HG02610 (cell line): ENCODE measurements around the gene ZNF280A.
"Not testable (repeated sequence)": the region's sequence is repeated elsewhere in the genome, so short reads cannot be mapped to it uniquely, and the experiment has no call there.

Experiments used
- ATAC-seq: cut with Tn5 transposase; IDR thresholded peaks from one replicate; pipeline ENCODE4 v1.9.1; 2021; ENCODE audit warnings: mild to moderate bottlenecking, moderate library complexity; ENCODE audit not compliant: unreplicated experiment

ZNF280A gene

GRCh38 chr22:22546490-22546889, 26.4 kb upstream of the ZNF280A start:
- no peak for ATAC-seq

DNA sequence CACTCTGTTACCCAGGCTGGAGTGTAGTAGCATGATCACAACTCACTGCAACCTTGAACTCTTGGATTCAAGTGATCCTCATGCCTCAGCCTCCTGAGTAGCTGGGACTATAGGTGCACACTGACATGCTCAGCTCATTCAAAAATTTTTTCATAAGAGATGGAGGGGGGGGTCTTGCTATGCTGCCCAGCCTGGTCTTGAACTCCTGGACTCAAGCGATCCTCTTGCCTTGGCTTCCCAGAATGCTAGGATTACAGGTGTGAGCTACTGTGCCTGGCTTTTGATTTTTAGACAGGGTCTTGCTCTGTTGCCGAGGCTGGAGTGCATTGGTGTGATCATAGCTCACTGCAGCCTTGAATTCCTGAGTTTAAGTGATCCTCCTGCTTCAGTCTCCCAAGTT, 25.0 kb upstream of the ZNF280A start:
- ATAC-seq: no peak

DNA sequence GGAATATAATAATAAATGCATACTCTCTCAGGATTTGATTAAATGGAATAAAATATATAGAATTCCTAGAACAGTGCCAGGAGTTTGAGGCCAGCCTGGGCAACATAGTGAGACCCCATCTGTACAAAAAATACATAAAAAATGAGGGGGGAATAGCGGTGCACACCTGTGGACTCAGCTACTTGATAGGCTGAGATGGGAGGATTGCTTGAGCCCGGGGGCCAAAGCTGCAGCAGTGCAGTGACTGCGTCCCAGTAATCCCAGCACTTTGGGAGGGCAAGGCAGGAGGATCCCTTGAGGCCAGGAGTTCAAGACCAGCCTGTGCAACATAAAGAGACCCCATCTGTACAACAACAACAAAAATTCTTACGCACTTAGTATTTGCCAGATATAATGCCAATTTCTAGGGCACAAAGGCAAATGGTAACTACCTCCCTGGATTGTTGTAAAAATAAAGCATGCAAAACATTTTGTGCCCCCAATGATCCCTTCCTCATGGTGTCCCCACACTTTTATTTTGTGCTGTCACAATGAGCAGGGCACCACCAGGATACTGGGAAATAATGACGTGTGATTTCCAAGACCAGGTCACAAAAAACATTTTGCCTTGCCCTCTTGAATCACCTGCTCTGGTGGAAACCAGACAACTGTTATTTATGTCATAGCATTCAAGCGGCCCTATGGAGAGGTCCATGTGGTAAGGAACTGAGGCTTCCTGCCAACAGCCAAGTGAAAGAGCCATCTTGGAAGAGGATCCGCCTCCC, 18.3 kb upstream of the ZNF280A start:
- no peak for ATAC-seq

- ATAC-seq: no peak
Measured at GRCh38 chr22:22536916-22537315, 16.8 kb upstream of the ZNF280A start.

GRCh38 chr22:22536515-22536914, 16.4 kb upstream of the ZNF280A start:
- ATAC-seq: no peak

DNA sequence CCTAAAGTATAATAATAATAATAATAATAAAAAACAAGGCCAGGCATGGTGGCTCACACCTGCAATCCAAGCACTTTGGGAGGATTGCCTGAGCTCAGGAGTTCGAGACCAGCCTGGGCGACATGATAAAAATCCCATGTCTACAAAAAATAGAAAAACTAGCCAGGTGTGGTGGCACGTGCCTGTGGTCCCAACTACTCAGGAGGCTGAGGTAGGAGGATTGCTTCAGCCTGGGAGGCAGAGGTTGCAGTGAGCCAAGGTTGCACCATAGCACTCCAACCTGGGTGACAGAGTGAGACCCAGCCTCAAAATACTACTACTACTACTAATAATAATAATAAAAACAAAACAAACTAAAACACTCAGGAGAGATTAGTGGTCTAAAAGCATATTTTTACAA, 15.6 kb upstream of the ZNF280A start:
- no peak for ATAC-seq

DNA sequence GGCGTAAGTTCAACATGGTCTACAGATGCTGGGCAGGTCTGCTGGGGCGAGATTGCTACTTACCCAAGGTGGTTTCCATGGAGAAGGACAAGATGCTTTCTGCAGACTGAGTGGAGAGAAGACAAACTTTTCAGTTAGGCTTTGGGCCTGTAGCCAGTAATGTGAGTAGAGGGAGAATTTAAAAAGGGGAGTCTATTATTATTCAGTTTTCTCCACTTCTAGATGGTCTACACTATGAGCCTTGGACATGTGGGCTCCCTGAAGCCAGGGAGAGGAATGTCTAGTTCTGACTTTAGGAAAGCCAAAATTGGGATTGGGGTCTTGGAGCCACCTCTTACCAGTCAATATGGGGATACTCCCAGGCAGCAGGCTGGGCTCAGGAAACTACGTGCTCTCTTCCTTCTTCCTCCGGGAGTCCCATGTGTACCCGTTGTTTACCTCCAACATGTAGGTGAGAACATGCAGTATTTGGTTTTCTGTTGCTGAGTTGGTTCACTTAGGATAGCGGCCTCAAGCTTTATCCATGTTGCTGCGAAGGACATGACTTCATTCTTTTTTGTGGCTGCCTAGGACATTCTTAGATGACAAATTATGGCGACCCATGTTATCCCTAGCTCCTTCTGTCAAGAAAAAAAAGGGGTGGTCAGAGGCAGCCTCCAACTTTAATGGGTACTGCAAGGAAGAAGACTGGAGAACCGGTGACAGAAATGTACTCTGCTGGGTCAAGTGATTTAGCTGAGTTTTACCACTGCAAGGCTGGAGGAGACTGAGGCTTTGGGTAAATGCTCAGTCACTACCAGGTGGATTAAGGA, 14.7 kb upstream of the ZNF280A start:
- ATAC-seq: no peak

DNA sequence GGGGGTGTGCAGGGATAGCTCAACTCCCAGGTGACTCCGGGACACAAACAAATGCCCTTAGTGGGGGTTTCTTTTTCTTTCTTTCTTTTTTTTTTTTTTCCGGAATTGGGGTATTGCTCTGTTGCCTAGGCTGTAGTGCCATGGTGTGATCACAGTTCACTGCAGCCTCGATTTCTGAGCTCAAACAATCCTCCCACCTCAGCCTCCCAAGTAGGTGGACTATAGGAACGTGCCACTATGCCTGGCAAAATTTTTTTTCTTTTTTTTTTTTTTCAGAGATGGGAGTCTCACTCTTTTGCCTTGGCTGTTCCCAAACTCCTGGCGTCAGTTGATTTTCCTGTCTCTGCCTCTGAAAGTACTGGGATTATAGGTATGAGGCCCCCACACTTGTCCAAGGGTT, 13.8 kb upstream of the ZNF280A start:
- ATAC-seq: no peak

DNA sequence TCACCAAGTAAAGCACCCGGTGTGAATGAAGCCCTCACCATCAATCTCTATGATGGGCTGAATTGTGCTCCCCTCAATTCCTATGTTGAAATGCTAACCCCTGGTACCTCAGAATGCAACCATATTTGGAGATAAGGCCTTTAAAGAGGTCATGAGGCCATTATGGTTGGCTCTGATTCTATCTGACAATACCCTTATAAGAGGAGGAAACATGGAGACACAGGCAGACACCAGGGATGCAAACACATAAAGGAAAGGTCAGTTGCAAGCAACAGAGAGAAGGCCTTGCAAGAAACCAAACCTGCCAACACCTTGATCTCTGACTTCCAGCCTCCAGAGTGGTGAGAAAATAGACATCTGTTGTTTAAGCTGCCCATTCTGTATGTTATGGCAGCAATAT, 13.3 kb upstream of the ZNF280A start:
- no peak for ATAC-seq

GRCh38 chr22:22532547-22533071, 12.5 kb upstream of the ZNF280A start:
- not testable (repeated sequence) for ATAC-seq

DNA sequence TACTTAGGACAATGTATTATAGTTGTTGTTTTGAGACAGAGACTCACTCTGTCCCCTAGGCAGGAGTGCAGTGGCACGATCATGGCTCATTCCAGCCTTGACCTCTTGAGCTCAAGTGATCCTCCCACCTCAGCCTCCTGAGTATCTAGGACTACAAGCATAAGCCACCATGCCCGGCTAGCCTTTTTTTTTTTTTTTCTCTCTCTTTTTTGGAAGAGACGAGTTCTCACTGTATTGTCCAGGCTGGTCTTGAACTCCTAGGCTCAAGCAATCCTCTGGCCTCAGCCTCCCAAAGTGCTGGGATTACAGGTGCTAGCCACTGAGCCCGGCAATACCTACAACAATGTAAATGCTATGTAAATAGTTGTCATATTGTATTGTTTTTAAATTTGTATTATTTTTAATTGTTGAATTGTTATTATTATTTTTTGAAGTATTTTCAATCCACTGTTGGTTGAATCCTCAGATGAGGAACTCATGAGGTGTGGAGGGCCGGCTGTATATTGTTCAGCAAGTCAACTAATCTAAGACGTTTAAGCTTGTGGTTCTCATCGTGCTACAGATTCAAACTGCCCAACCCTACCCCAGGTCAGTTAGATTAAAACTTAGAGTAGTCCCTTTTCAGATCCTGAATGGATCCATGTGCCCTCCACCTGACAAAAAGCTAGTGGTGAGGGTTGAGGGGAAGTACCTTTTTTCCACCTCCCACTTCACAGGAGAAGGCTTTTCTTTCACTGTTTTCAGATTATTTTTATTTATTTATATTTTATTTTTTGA, 11.9 kb upstream of the ZNF280A start:
- ATAC-seq: no peak

GRCh38 chr22:22528780-22529179, 8.7 kb upstream of the ZNF280A start:
- ATAC-seq: no peak

DNA sequence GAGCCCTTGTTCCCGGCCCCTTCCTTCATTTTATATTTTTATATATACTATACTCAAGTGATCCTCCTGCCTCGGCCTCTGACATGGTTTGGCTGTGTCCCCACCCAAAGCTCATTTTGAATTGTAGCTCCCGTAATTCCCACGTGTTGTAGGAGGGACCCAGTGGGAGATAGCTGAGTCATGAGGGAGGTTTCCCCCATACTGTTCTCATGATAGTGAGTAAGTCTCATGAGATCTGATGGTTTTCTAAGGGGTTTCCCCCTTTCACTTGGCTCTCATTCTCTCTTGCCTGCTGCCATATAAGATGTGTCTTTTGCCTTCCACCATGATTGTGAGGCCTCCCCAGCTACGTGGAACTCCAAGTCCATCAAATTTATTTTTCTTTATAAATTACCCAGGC, 7.2 kb upstream of the ZNF280A start:
- no peak for ATAC-seq

DNA sequence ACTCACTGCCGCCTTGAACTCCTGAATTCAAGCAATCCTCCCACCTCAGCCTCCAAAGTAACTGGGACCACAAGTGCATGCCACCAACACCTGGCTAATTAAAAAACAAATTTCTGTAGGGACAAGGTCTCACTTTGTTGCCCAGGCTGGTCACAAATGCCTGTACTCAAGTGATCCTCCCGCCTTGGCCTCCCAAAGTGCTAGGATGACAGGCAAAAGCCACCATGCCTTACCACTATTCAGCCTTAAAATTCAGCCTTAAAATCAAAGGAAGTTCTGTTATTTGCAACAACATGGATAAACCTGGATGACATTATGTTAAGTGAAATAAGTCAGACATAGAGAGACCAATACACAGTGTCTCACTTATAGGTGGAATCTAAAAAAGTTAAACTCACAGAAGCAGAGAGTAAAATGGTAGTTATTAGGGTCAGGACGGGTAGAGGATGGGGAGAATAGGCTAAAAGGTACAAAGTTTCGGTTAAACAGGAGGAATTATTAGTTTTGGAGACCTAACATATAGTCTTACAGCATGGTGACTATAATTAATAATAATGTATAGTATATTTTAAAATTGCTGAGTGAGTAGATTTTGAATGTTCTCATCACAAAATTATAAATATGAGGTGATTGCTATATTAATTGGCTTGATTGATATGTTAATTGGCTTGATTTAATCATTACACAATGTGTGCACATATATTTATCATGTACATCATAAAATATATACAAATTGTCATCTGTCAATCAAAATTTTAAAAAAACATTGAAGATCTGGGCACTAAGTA, 6.2 kb upstream of the ZNF280A start:
- no peak for ATAC-seq

- ATAC-seq: no peak
Measured at GRCh38 chr22:22523494-22523893, 3.4 kb upstream of the ZNF280A start.

DNA sequence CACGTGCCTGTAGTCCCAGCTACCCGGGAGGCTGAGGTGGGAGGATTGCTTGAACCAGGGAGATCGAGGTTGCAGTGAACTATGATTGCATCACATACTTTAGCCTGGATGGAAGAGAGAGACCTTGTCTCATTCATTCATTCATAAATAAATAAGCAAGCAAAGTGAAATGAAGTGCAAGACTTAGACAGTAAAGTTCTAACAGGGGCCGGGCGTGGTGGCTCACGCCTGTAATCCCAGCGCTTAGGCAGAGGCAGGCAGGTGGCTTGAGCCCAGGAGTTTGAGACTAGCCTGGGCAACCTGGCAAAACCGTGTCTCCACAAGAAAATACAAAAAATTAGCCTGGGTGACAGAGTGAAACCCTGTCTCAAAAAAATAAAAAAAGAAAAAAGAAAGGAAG, 1.6 kb upstream of the ZNF280A start:
- ATAC-seq: no peak

GRCh38 chr22:22520667-22521602, 865 bp upstream of the ZNF280A start:
- no peak for ATAC-seq

DNA sequence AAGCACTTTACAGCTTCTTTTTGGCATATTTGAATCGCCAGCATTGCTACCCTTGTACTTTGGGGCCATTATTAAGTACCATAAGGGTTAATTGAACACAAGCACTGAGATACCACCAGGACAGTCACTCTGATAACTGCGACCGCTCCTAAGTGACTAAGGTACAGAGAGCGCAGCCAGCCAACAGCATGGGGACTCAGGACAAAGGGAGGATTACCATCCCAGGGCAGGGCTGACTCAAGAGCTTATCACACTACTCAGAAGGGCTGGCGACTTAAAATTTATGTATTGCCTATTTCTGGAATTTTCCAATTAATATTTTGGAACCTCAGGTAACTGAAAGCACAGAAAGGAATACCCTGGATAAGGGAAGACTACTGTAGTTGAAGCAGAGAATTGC, 479 bp downstream of the ZNF280A start:
- ATAC-seq: no peak

- ATAC-seq: no peak
Measured at GRCh38 chr22:22516992-22517391, 3.1 kb downstream of the ZNF280A start.
